HepG2 (cell line): ENCODE data around the gene CNTF. TPM values are rescaled to one million over a fixed set of nuclear protein-coding genes. Genes with fewer than 3 reads are reported as not detected.

Experiments used
- DMTF1 ChIP-seq: sonication (generic); formaldehyde crosslinking; IDR thresholded peaks from 2 replicates; pipeline ENCODE4 v1.4.0; 2020; ENCODE audit warnings: mild to moderate bottlenecking, missing genetic modification reagents
- GFI1 ChIP-seq: sonication (generic); formaldehyde crosslinking; IDR thresholded peaks from 2 replicates; pipeline ENCODE4 v1.5.0; 2020; ENCODE audit warnings: missing genetic modification reagents, mild to moderate bottlenecking, borderline replicate concordance
- KIAA2018 ChIP-seq: sonication (generic); formaldehyde crosslinking; IDR thresholded peaks from 2 replicates; pipeline ENCODE4 v1.5.0; 2020; ENCODE audit warnings: mild to moderate bottlenecking, missing genetic modification reagents, borderline replicate concordance
- KLF9 ChIP-seq: IDR thresholded peaks from 2 replicates; pipeline ENCODE4 v1.6.1; 2016; ENCODE audit warnings: low read depth
- NBN ChIP-seq: fragments of 450-650 bp; conservative IDR thresholded peaks from 2 replicates; pipeline ENCODE4 v1.6.1; 2017
- PTBP1 ChIP-seq: fragments of 200-400 bp; formaldehyde crosslinking; IDR thresholded peaks from 2 replicates; pipeline ENCODE4 v1.6.1; 2018; ENCODE audit warnings: low read length, low read depth; ENCODE audit not compliant: poor library complexity, severe bottlenecking
- TEAD2 ChIP-seq: sonication (generic); formaldehyde crosslinking; IDR thresholded peaks from 2 replicates; pipeline ENCODE4 v1.9.0; 2021; ENCODE audit warnings: missing genetic modification reagents
- USF2 ChIP-seq, 2 experiments: sonication (generic) in 1 of 2; formaldehyde crosslinking in 1 of 2; IDR thresholded peaks; 2 replicates each; pipeline versions ENCODE4 v1.5.1 to v1.6.1; 2011 to 2020; ENCODE audit warnings: borderline replicate concordance in 1 of 2, low read depth in 1 of 2, low read length in 1 of 2, mild to moderate bottlenecking in 1 of 2, missing genetic modification reagents in 1 of 2, moderate library complexity in 1 of 2
- ZFYVE20 ChIP-seq: sonication (generic); formaldehyde crosslinking; IDR thresholded peaks from 2 replicates; pipeline ENCODE4 v1.8.0; 2023; ENCODE audit warnings: low read depth, mild to moderate bottlenecking, moderate library complexity, missing genetic modification reagents, borderline replicate concordance
- ZMAT3 ChIP-seq: sonication (generic); formaldehyde crosslinking; conservative IDR thresholded peaks from 2 replicates; pipeline ENCODE4 v1.7.0; 2021; ENCODE audit warnings: missing genetic modification reagents
- ZNF343 ChIP-seq: sonication (generic); formaldehyde crosslinking; IDR thresholded peaks from 2 replicates; pipeline ENCODE4 v1.4.0; 2020; ENCODE audit warnings: mild to moderate bottlenecking, missing genetic modification reagents
- ZNF552 ChIP-seq: sonication (generic); formaldehyde crosslinking; IDR thresholded peaks from 2 replicates; pipeline ENCODE4 v1.9.0; 2022; ENCODE audit warnings: missing genetic modification reagents, mild to moderate bottlenecking, borderline replicate concordance
- ZNF775 ChIP-seq: sonication (generic); formaldehyde crosslinking; IDR thresholded peaks from 2 replicates; pipeline ENCODE4 v1.4.0; 2020; ENCODE audit warnings: missing genetic modification reagents, mild to moderate bottlenecking, moderate library complexity, borderline replicate concordance
- polyA plus RNA-seq, 8 experiments: library from polyadenylated mRNA; depleted of rRNA in 3 of 8; stranded (reverse) in 7 of 8; unstranded in 1 of 8; fragments of >200 nt; fragmentation: Illumina TruSeq in 4 of 8; extraction: Trizol in 4 of 8; gene quantifications; 2 replicates each; pipeline versions ENCODE4 v1.2.1 to v1.2.3, GENCODE V29; 2011 to 2016; ENCODE audit warnings: low read depth in 4 of 8, missing spikeins in 1 of 8, mixed read lengths in 1 of 8; ENCODE audit not compliant: insufficient read depth in 1 of 8
- total RNA-seq, 5 experiments: library from RNA; depleted of rRNA; stranded (reverse); fragments of >200 nt; fragmentation: Illumina TruSeq; extraction: Trizol; gene quantifications; 2 replicates each; pipeline ENCODE4 v1.2.3, GENCODE V29; 2016; ENCODE audit warnings: low read depth in 1 of 5
- TF ChIP-seq, protein P1 (sequence below): sonication (generic); formaldehyde crosslinking; conservative IDR thresholded peaks from 2 replicates; pipeline ENCODE4 v1.4.0; 2020; ENCODE audit warnings: missing genetic modification reagents

CNTF gene
- total and polyA plus RNA-seq, 2 of the 13 experiments (the other 11 are each of a cell fraction or from before 2014, with no cell fraction given): 0.51 to 2.3 TPM

DNA sequence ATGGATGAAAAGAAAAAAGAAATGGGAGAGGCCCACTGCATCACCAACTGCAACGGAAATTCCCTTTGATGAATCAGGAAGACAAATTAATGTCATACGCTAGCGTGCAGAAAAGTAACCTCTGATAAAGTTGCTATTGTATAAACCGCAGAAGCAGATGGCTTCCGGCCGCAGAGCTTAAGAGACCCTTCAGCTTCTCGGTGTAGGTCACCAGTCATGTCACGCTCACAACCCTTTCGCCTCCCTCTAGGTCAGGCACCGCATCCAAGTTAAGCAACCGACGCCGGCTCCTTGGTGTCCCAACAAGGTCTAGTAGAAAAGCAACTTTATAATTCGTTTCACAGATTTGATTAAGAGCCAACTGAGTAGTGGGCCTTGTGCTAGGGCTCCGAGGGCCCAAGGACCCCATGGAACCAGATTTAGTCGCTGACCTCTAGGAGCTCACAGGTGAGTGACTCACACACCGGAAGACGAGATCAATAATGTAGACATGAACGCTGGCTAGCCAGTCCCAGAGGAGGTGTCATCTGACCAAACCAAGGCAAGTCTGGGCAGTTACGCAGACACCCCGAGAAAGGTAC is 44.8 kb upstream of the CNTF start (continued):
- TF ChIP-seq, protein P1, sequence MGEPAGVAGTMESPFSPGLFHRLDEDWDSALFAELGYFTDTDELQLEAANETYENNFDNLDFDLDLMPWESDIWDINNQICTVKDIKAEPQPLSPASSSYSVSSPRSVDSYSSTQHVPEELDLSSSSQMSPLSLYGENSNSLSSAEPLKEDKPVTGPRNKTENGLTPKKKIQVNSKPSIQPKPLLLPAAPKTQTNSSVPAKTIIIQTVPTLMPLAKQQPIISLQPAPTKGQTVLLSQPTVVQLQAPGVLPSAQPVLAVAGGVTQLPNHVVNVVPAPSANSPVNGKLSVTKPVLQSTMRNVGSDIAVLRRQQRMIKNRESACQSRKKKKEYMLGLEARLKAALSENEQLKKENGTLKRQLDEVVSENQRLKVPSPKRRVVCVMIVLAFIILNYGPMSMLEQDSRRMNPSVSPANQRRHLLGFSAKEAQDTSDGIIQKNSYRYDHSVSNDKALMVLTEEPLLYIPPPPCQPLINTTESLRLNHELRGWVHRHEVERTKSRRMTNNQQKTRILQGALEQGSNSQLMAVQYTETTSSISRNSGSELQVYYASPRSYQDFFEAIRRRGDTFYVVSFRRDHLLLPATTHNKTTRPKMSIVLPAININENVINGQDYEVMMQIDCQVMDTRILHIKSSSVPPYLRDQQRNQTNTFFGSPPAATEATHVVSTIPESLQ (CRISPR knock-in tag): no peak
- no peak for TF ChIP-seq ZNF343 (CRISPR knock-in tag)
- TF ChIP-seq ZFYVE20 (CRISPR knock-in tag): no peak
- no peak; the same call in 1 of the 2 replicates for TF ChIP-seq ZMAT3 (CRISPR knock-in tag)
- TF ChIP-seq PTBP1: no peak
- no peak for TF ChIP-seq ZNF775 (CRISPR knock-in tag)
- no peak for TF ChIP-seq NBN
- TF ChIP-seq GFI1 (CRISPR knock-in tag): no peak
- no peak for TF ChIP-seq ZNF552
- TF ChIP-seq DMTF1 (CRISPR knock-in tag): no peak
- TF ChIP-seq KIAA2018: no peak
- TF ChIP-seq KLF9: no peak
- TF ChIP-seq USF2 (IDR thresholded peaks at IDR 0.05; ENCODE audit: low read depth, low read length): no peak
- 0 out of 2 replicates have a peak, but pooled peaks have one; percentile 3 for TF ChIP-seq USF2 (CRISPR knock-in tag; IDR thresholded peaks at IDR 0.05; ENCODE audit: borderline replicate concordance)
- TF ChIP-seq TEAD2 (CRISPR knock-in tag): no peak
